T-helper 1 cell (primary cell): Measurements from ENCODE around the gene TMEM38B.
A peak's percentile ranks its signal among the peaks of the same experiment; 100 is the strongest.
"Not testable (repeated sequence)": the region's sequence is repeated elsewhere in the genome, so short reads cannot be mapped to it uniquely, and the experiment has no call there.

Source experiments
- DNase-seq, 5 donors: peaks; one replicate each; pipeline ENCODE4 v3.0.0-alpha.2; 2012 to 2020

The TMEM38B gene

DNA sequence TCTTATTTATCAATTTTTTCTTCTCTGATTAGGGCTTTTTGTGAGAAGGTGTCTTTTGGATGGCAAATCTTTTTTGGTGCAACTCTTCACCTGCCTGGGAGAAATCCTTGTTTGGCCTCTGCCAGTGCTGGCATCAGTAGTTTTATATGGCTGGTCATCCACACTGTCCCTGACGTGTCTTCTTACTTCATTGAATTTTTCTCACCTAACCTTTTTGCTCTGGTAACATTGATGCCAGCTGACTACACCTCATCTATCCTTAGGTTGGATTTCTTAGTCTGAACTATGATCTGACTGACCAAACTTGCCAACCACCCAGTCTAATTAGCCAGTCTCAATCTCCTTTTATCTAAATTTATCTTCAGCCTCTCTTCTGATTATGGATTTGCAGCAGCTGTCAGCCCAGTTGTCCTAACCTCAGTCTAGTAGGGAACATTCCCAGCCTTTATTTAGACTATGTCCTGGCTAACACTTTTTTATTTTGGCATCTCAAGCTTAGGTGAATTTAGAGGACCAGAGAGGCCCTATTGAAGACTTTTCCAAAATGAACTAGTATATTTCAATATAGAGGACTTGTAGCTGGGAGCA lies 10.6 kb upstream of the TMEM38B start:
- no peak for DNase-seq

DNA sequence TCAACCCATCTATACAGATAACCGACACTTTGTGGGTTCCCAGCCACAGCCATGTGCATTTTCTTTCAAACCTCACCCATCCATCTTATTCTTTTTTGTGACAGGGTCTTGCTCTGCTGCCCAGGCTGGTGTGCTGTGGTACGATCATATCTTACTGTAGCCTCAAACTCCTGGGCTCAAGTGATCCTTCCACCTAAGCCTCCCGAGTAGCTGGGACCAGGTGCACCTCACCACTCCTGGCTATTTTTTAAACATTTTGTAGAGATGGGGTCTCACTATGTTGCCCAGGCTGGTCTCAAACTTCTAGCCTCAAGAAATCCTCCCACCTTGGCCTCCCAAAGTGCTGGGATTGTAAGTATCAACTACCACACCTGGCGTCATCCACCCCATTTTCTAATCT lies 7.4 kb upstream of the TMEM38B start:
- no peak for DNase-seq

DNA sequence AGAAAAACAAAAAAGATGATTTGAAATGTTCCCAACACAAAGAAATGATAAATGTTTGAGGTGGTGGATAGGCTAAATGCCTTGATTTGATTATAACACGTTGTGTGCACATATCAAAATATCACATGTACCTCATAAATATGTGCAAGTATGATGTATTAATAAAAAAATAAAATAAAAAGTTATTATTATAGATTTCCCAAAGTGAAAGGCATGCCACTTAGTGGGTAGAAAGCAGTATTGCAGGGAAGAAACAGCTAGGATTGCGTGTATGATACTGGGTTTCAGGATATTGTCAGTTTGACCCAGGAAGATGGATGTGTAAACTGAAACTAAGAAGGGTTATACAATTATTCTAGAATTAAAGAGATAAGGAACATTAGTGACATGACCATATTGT lies 3.6 kb upstream of the TMEM38B start:
- DNase-seq, result no peak

DNA sequence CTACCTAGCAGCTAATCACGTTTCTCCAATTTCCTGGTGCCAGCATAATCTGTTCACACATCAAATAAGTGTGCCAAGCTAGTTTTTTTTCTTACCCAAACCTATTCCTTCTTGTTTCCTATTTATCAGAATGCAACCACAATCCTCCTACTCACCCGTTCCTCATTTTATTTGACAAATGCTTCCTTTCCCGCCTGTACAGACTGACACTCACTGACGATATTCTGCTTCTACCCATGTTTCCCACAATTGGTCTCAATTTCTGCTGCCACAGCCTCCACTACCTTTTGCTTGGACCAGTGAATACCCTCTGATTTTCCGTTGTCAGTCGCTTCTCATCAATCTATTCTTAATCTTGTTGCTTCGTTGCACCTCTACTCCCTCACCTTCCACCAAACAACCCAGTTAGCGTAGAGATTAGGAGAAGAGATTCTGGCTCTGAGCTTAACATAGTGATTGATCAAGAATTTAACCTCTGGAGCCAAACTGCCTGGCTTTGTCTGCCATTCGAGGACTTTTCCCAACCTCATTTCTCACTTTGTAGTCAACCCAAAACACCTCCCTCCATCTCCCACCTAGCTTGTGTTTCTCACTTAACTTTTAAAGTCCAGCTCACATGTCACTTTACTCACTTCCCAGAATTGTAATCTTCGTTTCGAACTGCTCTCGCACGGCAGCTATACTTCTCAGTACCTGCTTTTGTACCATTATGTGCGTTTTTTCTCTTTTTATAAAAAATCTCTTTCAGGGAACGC lies 729 bp upstream of the TMEM38B start:
- DNase-seq, result no peak

DNA sequence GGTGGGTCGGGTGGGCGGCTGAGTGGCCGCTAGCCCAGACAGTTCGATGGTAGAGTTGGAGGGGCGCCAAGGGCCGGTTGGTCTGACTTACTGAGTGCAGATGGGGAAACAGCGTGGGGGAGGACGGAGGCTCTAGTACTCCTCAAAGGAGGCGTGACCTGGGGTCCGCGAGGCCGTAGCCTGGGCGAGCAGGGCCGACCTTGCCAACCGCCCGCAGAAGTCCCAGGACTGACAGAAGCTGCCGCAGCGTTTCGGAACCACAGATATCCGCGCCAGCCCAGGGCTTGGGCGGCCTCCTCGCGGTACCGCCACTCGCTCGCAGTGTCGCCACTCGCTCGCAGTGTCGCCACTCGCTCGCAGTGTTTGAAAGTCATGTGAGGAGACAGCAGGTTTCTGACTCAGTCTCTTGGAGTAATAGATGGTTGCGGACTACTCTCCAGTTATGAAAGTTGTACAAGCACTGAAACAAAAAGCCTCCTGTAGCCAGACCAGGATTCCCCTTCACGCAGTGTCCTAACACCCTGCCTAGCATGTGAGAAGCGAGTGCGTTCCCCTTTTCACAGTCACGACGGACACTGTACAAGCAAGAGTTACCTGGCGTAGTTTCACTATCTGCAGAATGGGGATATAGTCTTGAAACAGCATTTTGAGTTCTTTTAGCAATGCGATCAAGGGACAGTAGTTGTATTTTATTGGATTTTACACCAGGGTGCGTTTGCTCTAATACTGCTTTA lies 674 bp downstream of the TMEM38B start:
- DNase-seq, result peak; percentile 11 to 57 (median 32)

DNA sequence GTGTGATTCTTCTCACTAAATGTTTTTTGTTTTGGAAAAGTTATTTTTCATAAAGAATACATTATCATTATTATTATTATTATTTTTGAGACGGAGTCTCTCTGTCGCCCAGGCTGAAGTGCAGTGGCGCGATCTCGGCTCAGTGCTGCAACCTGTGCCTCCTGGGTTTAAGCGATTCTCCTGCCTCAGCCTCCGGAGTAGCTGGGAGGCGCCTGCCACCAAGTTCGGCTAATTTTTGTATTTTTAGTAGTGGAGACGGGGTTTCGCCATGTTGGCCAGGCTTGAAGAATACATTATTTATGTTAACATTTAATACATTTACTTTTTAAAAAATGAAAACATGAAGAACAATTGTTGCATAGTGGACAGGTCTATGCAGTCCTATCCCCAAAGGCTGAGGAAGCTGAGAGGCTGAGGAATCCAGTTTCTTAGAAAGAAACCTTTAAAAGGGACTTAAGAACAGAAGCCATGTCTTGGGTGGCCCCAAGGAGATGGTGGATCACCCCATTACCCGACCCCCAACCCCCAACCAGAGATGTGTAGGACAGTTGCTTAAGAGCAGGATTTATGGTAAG lies 2.0 kb downstream of the TMEM38B start:
- no peak for DNase-seq

DNA sequence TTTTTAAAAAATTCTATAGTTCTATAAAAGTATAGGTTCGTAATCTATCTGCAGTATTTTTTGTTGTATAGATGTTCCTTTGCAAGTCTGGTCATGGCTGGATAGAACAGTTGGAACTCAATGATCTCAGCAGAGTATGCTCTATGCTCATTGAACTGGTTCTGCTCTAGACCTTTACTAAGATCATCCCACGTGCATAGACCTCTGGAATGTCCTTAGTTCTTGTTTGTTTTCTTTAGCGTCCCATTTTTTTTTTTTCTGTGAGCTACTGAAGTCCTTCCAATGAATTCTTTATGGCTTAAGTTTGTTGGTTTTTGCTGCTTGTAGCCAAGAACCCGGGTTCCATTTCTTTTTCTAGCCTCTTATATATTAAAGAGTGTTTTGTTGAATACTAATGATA lies 3.5 kb downstream of the TMEM38B start:
- DNase-seq, result no peak

DNA sequence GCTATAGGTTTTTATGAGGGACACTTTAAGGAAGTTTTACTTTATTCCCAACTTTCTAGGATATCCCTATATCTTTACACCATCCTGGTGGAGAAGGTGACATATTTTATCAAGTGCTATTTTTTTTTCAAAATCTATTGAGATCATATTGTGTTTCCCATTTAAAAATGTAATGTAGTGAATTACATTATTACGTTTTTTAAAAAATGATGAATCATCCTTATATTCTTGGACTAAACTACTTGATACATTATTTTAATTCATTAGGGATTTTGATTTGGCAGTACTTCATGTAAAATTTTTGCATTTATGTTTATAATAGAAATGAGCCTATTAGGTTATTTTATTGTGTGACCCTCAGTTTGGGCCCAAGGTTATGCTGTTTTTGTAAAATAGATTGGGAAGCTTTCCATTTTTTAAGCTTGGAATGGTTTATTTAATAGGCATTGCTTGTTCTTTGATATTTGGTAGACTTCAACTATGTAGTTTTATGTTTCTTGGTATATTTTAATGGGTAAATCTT lies 4.1 kb downstream of the TMEM38B start:
- DNase-seq, result no peak

DNA sequence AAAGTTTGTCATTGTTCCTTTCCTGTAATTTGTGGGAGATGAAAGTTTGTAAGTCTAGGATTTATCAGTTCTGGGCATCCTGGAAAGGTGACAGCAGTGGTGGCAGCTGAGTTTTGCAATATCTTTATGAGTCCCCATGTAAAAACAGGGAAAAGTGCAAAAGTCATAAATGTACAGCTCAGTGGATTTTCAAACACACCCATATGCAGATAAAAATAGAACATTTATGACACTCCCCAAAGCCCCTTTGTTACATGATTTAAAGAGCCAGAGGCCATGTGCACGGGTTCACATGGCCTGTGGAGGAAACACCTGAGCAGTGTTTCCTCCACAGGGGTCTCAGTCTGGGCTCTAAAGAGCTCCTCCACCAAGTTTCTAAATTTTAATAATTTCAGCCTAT lies 6.3 kb downstream of the TMEM38B start:
- DNase-seq, result no peak

DNA sequence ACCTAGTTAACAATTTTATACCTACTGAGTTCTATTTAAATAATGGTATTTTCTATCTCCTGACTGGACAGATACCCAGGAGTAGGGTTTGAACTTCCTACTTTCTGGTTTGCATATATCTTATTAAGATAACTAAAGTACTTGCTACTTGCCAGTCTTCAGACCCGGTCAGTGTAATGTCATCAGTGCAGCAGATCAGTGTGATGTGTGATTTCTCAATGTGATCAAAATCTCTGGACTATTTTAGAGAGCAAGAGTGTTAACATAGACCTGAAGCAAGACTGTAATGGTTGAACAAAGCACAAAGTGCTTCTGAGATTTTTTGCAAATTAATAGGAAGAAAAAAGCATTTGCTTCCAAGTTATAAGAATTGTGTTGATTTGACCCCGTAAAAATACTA lies 6.8 kb downstream of the TMEM38B start:
- DNase-seq, result no peak

DNA sequence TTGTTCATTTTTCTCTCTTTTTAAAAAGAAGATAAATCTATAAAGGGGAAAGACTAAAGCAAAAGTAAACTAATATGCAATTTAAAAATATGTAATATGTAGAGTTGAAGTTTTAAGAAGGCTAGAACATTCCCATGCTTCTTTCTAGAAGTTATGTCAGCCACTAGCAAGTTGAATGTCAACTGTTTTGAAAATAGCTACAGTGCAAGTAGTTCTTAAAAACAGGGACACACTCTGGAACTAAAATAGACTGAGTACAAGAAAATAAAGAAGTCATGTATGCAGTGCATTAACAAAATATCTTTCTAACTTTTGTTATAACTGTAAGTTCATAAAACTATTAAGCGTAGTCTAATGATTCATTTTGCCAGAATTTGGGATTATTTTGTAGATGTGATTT lies 7.9 kb downstream of the TMEM38B start:
- no peak for DNase-seq

DNA sequence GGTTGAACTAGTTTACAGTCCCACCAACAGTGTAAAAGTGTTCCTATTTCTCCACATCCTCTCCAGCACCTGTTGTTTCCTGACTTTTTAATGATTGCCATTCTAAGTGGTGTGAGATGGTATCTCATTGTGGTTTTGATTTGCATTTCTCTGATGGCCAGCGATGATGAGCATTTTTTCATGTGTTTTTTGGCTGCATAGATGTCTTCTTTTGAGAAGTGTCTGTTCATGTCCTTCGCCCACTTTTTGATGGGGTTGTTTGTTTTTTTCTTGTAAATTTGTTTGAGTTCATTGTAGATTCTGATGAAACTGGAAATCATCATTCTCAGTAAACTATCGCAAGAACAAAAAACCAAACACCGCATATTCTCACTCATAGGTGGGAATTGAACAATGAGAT lies 9.3 kb downstream of the TMEM38B start:
- not testable (repeated sequence) for DNase-seq

DNA sequence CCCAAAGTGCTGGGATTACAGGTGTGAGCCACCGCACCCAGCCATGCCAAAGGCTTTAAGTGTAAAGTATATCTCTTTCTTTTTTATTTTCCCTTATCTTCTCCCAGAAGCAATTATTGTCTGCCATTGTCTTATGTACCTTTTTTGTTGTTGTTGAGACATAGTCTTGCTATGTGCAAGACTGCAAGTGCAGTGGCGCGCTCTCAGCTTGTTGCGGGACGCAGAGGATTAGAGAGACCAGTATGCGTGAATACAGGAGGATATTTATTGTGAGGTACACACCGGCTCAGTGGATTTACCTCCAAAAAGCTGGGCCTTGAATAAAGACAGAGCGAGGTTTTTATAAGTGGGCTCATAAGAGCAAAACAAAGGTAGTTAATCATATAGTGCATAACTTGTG lies 11.8 kb downstream of the TMEM38B start:
- no peak for DNase-seq

DNA sequence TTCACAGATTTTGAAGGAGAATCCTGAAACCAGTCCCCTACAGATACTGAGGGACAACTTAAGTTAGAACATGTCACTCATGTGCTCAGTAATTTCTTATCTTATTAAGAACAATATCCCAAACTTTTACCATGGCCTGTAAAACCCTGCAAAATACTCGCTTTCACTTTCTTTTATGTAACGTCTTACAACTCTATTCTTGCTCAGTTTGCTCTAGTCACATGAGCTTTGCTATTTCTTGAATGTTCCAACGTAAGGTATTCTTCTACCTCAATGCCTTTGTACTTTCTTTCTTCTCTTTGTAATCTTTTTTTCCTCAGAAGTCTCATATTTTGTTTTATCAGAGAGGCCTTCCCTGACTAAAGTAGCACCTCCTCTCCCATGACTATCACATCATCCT lies 14.1 kb downstream of the TMEM38B start:
- DNase-seq, result no peak

DNA sequence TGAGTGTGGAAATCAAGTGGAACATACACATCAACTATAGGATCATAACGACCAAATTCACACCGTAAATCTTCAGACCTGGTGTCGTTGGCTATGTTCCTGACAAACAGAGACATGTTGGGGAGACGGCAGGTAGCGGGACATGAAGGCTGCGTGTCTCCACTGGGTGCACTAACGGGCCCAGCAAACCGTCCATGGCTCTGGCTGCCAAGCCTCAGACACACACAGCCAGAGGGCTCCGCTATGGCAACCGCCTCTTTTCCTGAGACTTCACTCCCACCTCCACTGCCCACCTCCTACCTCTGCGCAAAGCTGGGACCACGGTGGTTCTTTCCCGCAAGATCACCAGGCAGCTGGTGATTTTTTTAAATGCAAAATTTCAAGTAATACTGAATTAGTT lies 16.3 kb downstream of the TMEM38B start:
- DNase-seq, result no peak

DNA sequence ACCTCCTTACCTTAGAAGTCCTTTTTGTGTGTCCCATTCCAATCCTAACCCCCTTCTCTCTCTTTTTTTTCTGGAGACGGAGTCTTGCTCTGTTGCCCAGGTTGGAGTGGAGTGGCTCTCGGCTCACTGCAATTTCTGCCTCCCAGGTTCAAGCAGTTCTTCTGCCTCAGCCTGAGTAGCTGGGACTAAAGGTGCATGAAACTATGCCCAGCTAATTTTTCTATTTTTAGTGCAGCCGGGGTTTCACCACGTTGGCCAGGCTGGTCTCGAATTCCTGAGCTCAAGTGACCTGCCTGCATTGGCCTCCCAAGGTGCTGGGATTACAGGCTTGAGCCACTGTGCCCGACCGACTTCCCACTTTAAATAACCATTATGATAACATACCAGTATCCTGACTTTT lies 17.5 kb downstream of the TMEM38B start:
- DNase-seq, result no peak

DNA sequence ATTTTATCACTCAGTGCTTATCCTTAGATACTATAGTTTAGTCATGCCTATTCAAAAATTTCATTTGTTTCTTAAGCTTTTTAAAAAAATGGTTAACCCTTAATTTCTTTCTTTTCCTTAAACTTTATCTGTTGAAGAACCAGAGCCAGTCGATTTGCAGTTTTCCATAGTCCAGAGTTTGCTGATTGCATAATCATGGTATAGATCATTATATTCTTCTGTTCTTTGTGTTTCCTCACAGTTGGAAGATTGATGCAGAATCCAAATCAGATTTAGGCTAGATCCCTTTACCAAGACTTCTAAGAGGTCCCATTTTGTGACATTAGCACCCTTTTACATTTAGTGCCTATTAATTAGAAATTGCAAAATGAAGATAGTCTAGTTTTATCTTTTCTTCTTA lies 18.0 kb downstream of the TMEM38B start:
- DNase-seq, result no peak

DNA sequence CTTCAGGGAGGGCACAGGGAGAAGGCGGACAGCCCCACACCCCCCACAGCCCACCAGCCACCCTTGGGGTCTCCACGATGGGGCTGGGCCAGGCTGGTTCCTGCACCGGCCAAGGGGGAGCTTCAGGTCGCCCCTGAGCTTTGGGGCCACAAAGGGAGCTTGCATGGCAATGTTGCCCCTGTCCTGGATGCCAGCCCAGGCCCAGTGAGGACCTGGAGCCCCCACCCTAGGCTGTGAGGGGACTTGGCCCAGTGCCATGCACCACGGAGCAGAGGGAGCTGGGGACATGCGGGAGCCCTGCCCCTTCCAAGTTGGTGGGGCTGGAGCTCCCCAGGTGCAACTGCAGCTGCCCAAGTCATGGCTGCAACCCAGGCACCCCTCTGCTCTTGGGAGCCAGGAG lies 18.4 kb downstream of the TMEM38B start:
- DNase-seq, result no peak

DNA sequence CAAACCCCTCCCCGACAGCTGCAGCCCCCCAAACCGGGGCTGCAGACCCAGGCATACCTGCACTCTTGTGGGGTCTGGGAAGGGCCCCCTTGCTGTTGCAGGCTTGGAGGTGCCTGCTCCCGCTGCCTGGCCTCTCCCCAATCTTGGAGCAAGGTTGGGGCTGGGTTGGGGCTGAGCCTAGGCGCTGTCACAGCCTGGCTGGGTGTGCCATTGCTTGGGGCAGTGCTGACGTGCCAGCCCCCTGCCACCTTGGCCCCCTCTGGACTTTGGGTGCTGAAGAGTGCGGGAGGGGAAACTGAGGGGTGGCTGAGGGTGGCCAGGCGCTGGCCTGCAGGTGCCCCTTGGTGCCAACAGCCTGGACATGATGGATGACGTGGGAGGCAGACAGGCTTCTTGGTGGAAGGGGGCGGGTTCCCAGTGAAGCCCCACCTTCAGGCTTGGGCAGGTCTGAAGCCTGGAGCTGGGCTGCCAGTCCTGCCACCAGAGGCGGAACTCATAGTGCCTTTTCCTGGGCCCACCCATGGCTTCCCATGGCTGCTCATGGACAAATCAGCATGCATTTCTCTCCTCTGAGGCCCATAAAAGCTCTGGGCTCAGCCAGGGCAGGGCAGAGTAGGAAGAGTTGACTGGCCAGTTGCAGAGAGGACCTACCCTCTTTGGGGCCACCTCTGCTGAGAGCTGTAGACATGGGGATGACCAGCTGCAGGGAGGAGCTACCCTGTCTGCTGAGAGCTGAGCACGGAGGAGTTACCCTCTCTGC lies 19.1 kb downstream of the TMEM38B start:
- DNase-seq, result no peak

DNA sequence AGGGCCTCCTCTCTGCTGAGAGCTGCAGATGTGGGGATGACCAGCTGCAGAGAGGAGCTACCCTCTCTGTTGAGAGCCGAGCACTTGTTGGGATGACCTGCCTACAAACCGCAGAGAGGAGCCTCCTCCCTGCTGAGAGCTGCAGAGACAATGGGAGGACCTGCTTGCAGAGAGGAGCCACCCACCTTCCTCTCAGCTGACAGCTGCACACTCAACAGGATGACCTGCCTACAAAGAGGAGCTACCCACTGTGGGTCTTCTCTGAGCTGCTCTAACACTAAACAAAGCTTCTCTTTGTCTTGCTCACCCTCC lies 19.6 kb downstream of the TMEM38B start:
- DNase-seq, result no peak

DNA sequence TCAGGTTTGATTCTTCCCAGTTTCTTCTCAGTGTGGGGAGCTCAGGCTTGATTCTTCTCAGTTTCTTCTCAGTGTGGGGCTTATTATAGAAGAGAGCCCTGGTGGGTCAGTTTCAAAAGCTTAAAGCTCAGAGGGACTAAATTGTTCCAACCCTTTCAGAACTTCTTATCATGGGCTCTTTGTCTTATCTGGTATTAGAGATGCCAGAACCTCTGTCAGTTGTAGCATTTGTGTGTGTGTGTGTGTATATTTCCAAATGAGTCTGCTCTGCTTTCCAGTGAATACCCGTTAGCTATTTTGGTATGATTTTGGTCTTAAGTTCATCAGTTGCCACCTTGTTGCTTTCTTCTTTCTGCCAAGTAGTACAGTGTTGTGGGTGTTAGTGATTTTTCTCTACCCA lies 21.8 kb downstream of the TMEM38B start:
- no peak for DNase-seq

DNA sequence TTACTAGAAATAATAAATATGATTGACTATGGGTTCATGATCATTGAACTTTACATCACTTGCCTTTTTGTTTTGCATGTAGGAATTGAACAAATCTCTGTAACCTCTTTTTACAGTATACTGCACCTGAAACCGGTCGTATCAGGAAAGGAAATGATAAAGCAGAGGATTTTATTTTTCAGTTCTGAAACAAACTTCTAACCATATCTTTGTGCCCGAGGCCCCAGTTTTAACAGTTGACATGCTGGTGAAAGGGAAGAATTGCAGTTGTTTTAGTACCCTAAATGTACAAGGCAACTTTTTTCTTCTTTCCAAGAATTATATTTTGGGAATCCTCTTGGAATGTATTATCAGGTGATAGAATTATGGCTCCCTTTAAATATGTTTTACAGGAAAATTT lies 27.8 kb downstream of the TMEM38B start:
- no peak for DNase-seq

DNA sequence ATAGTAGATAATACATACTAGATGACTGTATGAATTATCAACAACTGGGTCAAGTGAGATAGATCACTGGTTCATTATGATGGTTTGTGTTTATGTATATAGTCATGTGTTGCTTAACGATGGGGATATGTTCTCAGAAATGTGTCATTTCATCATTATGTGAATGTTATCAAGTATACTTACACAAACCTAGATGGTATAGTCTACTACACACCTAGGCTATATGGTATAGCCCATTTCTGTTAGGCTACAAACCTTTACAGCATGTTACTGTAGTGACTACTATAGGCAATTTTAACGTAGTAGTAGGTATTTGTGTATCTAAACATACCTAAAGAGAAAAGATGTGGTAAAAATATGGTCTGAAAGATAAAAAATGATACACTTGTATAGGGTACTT lies 31.0 kb downstream of the TMEM38B start:
- no peak for DNase-seq
